GM23338 (cell line): ENCODE results near the gene MYLK2. TPM values are rescaled to one million over a fixed set of nuclear protein-coding genes. Genes with fewer than 3 reads are reported as not detected.
A peak's percentile ranks its signal among the peaks of the same experiment; 100 is the strongest.

Source experiments
- ATAC-seq: fragments of 200-7000 bp; cut with Tn5 transposase; 3 replicates; pipeline ENCODE4 v1.9.1; 2020
- DNase-seq: peaks from one replicate; pipeline ENCODE4 v3.0.0-alpha.2; 2015; ENCODE audit warnings: low spot score
- H2AFZ ChIP-seq: fragments of 200-600 bp; sonication (generic); 2 replicates; pipeline ENCODE4 v1.8.0; 2016; ENCODE audit warnings: antibody characterized with exemption, mild to moderate bottlenecking, moderate library complexity
- H3F3A ChIP-seq: fragments of 200-600 bp; sonication (generic); replicated peaks from 2 replicates; pipeline ENCODE4 v1.8.0; 2017; ENCODE audit warnings: antibody characterized with exemption, mixed run types, low read depth
- H3K27ac ChIP-seq: fragments of 200-600 bp; sonication (generic); 2 replicates; pipeline ENCODE4 v1.6.1; 2016; ENCODE audit warnings: low read depth
- H3K27me3 ChIP-seq: fragments of 200-600 bp; sonication (generic); 2 replicates; pipeline ENCODE4 v1.8.0; 2016; ENCODE audit warnings: mild to moderate bottlenecking, mixed run types, moderate library complexity; ENCODE audit not compliant: insufficient read depth
- H3K36me3 ChIP-seq: fragments of 200-600 bp; sonication (generic); 2 replicates; pipeline ENCODE4 v1.8.0; 2016; ENCODE audit warnings: mild to moderate bottlenecking; ENCODE audit not compliant: insufficient read depth
- H3K4me1 ChIP-seq: fragments of 200-600 bp; sonication (generic); 2 replicates; pipeline ENCODE4 v1.8.0; 2016; ENCODE audit warnings: mild to moderate bottlenecking, moderate library complexity; ENCODE audit not compliant: insufficient read depth
- H3K4me2 ChIP-seq: fragments of 200-600 bp; sonication (generic); 2 replicates; pipeline ENCODE4 v1.7.1; 2017; ENCODE audit warnings: mixed run types
- H3K4me3 ChIP-seq: fragments of 200-600 bp; sonication (generic); 2 replicates; pipeline ENCODE4 v1.6.1; 2016; ENCODE audit warnings: mixed run types
- H3K79me2 ChIP-seq: fragments of 200-600 bp; sonication (generic); replicated peaks from 2 replicates; pipeline ENCODE4 v1.8.0; 2017; ENCODE audit warnings: mild to moderate bottlenecking; ENCODE audit not compliant: insufficient read depth
- H3K9me2 ChIP-seq: fragments of 200-600 bp; sonication (generic); 2 replicates; pipeline ENCODE4 v1.8.0; 2017; ENCODE audit not compliant: insufficient read depth
- H4K20me1 ChIP-seq: fragments of 200-600 bp; sonication (generic); replicated peaks from 2 replicates; pipeline ENCODE4 v1.8.0; 2017; ENCODE audit warnings: mild to moderate bottlenecking; ENCODE audit not compliant: insufficient read depth
- H3K27ac Mint-ChIP-seq: 2 replicates; pipeline ENCODE4 v1.8.0; 2020; ENCODE audit warnings: inconsistent platforms, mild to moderate bottlenecking, moderate library complexity, mixed read lengths
- H3K27me3 Mint-ChIP-seq: 3 replicates; pipeline ENCODE4 v1.8.0; 2022; ENCODE audit warnings: low read depth, mild to moderate bottlenecking, moderate library complexity, mixed read lengths, inconsistent platforms; ENCODE audit not compliant: insufficient read depth, poor library complexity
- H3K36me3 Mint-ChIP-seq: 3 replicates; pipeline ENCODE4 v1.8.0; 2021; ENCODE audit warnings: low read depth, mild to moderate bottlenecking, inconsistent platforms, moderate library complexity, mixed read lengths
- H3K4me1 Mint-ChIP-seq: 3 replicates; pipeline ENCODE4 v1.8.0; 2020; ENCODE audit warnings: mild to moderate bottlenecking, inconsistent platforms, mixed read lengths
- H3K4me3 Mint-ChIP-seq: 3 replicates; pipeline ENCODE4 v1.8.0; 2021; ENCODE audit warnings: moderate library complexity, mild to moderate bottlenecking, inconsistent platforms, mixed read lengths
- H3K9me3 Mint-ChIP-seq: 3 replicates; pipeline ENCODE4 v1.8.0; 2020; ENCODE audit warnings: moderate library complexity, mild to moderate bottlenecking, inconsistent platforms, mixed read lengths
- EZH2 ChIP-seq: fragments of 200-600 bp; sonication (generic); IDR thresholded peaks from one replicate; pipeline ENCODE4 v1.8.0; 2017; ENCODE audit warnings: antibody characterized with exemption, mild to moderate bottlenecking, low read depth; ENCODE audit not compliant: unreplicated experiment
- NANOG ChIP-seq: IDR thresholded peaks from 2 replicates; pipeline ENCODE4 v1.6.1; 2016; ENCODE audit warnings: antibody characterized with exemption, borderline replicate concordance
- POLR2AphosphoS5 ChIP-seq: IDR thresholded peaks from 2 replicates; pipeline ENCODE4 v1.6.1; 2016; ENCODE audit warnings: antibody characterized with exemption, low read depth
- polyA plus RNA-seq: library from polyadenylated mRNA; unstranded; fragments of >200 nt; fragmentation: Nextera tagmentation; extraction: Ambion mirVana; gene quantifications from 2 replicates; pipeline ENCODE4 v1.2.1, GENCODE V29; 2016
- total RNA-seq: library from RNA; depleted of rRNA; stranded (reverse); fragments of >200 nt; shearing (Covaris generic); gene quantifications from 2 replicates; pipeline ENCODE4 v1.2.3, GENCODE V29; 2014
- TF ChIP-seq, protein P1 (sequence below), 2 experiments: fragments of 200-600 bp in 1 of 2; sonication (generic) in 1 of 2; conservative IDR thresholded peaks; 2 replicates each; pipeline versions ENCODE4 v1.5.1 to v1.6.1; 2016 to 2017; ENCODE audit warnings: antibody characterized with exemption in 2 of 2, low read depth in 2 of 2, mild to moderate bottlenecking in 2 of 2, moderate library complexity in 1 of 2
- TF ChIP-seq, protein P2 (sequence below): fragments of 250-450 bp; sonication (Bioruptor Pico); IDR thresholded peaks from 2 replicates; pipeline ENCODE4 v1.5.0; 2020; ENCODE audit warnings: mild to moderate bottlenecking, moderate library complexity

The MYLK2 gene
- total and polyA plus RNA-seq, 2 experiments from 2014 or later: 0.21 to 0.28 TPM

DNA sequence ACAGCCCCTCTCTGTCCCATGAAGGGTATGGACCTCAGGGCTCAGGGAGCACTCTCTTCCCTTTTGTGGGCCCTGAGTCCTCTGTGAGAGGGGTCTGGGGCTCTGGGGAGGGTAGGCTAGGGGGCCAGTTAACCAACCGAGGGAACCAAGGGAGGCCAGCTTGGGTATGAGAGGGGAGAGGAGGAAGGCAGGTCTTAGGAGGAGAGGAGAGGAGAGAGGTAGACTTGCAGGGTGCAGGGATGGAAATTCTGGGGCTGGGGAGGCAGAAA lies 50.5 kb downstream of the MYLK2 start:
- TF ChIP-seq EZH2 (no peak), NANOG (no peak), POLR2AphosphoS5 (no peak)
- TF ChIP-seq, protein P1, sequence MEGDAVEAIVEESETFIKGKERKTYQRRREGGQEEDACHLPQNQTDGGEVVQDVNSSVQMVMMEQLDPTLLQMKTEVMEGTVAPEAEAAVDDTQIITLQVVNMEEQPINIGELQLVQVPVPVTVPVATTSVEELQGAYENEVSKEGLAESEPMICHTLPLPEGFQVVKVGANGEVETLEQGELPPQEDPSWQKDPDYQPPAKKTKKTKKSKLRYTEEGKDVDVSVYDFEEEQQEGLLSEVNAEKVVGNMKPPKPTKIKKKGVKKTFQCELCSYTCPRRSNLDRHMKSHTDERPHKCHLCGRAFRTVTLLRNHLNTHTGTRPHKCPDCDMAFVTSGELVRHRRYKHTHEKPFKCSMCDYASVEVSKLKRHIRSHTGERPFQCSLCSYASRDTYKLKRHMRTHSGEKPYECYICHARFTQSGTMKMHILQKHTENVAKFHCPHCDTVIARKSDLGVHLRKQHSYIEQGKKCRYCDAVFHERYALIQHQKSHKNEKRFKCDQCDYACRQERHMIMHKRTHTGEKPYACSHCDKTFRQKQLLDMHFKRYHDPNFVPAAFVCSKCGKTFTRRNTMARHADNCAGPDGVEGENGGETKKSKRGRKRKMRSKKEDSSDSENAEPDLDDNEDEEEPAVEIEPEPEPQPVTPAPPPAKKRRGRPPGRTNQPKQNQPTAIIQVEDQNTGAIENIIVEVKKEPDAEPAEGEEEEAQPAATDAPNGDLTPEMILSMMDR (conservative IDR thresholded peaks at IDR 0.05; ENCODE audit: low read depth in 2 of 2): no peak
- TF ChIP-seq, protein P2, sequence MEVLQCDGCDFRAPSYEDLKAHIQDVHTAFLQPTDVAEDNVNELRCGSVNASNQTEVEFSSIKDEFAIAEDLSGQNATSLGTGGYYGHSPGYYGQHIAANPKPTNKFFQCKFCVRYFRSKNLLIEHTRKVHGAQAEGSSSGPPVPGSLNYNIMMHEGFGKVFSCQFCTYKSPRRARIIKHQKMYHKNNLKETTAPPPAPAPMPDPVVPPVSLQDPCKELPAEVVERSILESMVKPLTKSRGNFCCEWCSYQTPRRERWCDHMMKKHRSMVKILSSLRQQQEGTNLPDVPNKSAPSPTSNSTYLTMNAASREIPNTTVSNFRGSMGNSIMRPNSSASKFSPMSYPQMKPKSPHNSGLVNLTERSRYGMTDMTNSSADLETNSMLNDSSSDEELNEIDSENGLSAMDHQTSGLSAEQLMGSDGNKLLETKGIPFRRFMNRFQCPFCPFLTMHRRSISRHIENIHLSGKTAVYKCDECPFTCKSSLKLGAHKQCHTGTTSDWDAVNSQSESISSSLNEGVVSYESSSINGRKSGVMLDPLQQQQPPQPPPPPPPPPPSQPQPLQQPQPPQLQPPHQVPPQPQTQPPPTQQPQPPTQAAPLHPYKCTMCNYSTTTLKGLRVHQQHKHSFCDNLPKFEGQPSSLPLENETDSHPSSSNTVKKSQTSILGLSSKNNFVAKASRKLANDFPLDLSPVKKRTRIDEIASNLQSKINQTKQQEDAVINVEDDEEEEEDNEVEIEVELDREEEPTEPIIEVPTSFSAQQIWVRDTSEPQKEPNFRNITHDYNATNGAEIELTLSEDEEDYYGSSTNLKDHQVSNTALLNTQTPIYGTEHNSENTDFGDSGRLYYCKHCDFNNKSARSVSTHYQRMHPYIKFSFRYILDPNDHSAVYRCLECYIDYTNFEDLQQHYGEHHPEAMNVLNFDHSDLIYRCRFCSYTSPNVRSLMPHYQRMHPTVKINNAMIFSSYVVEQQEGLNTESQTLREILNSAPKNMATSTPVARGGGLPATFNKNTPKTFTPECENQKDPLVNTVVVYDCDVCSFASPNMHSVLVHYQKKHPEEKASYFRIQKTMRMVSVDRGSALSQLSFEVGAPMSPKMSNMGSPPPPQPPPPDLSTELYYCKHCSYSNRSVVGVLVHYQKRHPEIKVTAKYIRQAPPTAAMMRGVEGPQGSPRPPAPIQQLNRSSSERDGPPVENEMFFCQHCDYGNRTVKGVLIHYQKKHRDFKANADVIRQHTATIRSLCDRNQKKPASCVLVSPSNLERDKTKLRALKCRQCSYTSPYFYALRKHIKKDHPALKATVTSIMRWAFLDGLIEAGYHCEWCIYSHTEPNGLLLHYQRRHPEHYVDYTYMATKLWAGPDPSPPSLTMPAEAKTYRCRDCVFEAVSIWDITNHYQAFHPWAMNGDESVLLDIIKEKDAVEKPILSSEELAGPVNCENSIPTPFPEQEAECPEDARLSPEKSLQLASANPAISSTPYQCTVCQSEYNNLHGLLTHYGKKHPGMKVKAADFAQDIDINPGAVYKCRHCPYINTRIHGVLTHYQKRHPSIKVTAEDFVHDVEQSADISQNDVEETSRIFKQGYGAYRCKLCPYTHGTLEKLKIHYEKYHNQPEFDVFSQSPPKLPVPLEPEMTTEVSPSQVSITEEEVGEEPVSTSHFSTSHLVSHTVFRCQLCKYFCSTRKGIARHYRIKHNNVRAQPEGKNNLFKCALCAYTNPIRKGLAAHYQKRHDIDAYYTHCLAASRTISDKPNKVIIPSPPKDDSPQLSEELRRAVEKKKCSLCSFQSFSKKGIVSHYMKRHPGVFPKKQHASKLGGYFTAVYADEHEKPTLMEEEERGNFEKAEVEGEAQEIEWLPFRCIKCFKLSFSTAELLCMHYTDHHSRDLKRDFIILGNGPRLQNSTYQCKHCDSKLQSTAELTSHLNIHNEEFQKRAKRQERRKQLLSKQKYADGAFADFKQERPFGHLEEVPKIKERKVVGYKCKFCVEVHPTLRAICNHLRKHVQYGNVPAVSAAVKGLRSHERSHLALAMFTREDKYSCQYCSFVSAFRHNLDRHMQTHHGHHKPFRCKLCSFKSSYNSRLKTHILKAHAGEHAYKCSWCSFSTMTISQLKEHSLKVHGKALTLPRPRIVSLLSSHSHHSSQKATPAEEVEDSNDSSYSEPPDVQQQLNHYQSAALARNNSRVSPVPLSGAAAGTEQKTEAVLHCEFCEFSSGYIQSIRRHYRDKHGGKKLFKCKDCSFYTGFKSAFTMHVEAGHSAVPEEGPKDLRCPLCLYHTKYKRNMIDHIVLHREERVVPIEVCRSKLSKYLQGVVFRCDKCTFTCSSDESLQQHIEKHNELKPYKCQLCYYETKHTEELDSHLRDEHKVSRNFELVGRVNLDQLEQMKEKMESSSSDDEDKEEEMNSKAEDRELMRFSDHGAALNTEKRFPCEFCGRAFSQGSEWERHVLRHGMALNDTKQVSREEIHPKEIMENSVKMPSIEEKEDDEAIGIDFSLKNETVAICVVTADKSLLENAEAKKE (CRISPR knock-in tag): no peak
- peaks cover 37% of the 10 kb centered on the region for H3K9me3 Mint-ChIP-seq
- H3K27me3 ChIP-seq: peaks cover 65% of the 10 kb centered on the region
- DNase-seq (no peak), ATAC-seq (no peak; the same call in 2 of the 3 replicates)
- no peaks in the 10 kb centered on the region for H3K9me2 ChIP-seq
- no peaks in the 10 kb centered on the region; the same call in 2 of the 3 replicates for H3K36me3 Mint-ChIP-seq
- H3K4me2 ChIP-seq: peak overlapping the region; percentile 99
- no peaks in the 10 kb centered on the region for H3K79me2 ChIP-seq
- H3F3A ChIP-seq: peaks cover 7% of the 10 kb centered on the region; the same call in 1 of the 2 replicates
- peak overlapping the region; percentile 90 for H3K4me3 Mint-ChIP-seq
- H3K27ac ChIP-seq: no peak overlapping the region
- peak overlapping the region; percentile 95 for H3K4me3 ChIP-seq
- H4K20me1 ChIP-seq: no peaks in the 10 kb centered on the region; the same call in 1 of the 2 replicates
- H3K36me3 ChIP-seq: no peaks in the 10 kb centered on the region
- peaks cover 9% of the 10 kb centered on the region; the same call in 2 of the 3 replicates for H3K4me1 Mint-ChIP-seq
- H3K27me3 Mint-ChIP-seq: peaks cover 35% of the 10 kb centered on the region
- H3K27ac Mint-ChIP-seq: no peak overlapping the region
- peaks cover 14% of the 10 kb centered on the region; the same call in 1 of the 2 replicates for H3K4me1 ChIP-seq
- peak overlapping the region; percentile 100 for H2AFZ ChIP-seq
